8988T (cell line): Measurements from ENCODE around the gene TNK2.
"Not testable (repeated sequence)": the region's sequence is repeated elsewhere in the genome, so short reads cannot be mapped to it uniquely, and the experiment has no call there.

Source experiments
- DNase-seq: peaks from one replicate; pipeline ENCODE4 v3.0.0; 2011

Gene TNK2

GRCh38 chr3:195916291-195916690 lies 7.9 kb upstream of the TNK2 start:
- no peak for DNase-seq

DNA sequence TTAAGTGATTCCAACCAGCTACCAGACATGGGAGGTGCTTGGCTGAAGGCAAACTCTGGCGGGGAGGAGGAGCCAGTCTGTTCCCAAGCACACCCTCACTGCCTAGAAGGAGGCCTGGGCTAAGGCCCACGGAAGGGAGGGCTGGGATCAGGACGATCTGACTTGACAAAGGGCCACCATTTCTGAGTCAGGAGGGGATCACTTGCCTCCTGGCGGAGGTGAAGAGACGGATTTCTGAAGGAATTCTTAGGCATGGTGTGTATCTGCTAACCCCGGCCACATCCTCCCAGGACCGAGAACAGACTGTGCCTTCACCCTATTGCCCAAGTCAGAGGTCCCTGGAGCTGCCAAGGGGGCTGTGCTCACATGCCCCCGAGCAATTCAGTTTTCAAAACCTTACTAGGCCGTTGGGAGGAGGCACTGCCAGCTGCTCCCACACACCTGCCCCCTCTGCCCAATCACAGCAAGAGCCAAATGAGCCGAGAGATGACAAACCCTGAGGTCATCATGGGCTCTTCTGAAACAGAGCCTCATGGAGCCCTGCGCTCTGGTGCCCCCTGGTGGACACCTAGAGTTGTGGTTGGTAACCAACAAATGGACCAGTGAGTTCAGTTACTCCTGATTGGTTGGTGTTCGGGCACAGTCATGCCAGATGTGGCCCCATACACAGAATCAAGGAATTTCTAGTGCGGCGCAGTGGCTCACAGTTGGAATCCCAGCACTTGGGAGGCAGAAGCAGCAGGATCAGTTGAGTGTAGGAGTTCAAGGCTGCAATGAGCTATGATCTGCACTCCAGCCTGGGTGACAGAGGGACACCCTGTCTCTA lies 6.5 kb upstream of the TNK2 start:
- peak; percentile 96 for DNase-seq

- not testable (repeated sequence) for DNase-seq
These were observed 5.8 kb upstream of the TNK2 start for GRCh38 chr3:195914146-195914545.

- no peak for DNase-seq
These were observed 5.0 kb upstream of the TNK2 start for GRCh38 chr3:195913382-195913781.

- no peak for DNase-seq
These were observed 3.6 kb upstream of the TNK2 start for GRCh38 chr3:195911946-195912270.

DNA sequence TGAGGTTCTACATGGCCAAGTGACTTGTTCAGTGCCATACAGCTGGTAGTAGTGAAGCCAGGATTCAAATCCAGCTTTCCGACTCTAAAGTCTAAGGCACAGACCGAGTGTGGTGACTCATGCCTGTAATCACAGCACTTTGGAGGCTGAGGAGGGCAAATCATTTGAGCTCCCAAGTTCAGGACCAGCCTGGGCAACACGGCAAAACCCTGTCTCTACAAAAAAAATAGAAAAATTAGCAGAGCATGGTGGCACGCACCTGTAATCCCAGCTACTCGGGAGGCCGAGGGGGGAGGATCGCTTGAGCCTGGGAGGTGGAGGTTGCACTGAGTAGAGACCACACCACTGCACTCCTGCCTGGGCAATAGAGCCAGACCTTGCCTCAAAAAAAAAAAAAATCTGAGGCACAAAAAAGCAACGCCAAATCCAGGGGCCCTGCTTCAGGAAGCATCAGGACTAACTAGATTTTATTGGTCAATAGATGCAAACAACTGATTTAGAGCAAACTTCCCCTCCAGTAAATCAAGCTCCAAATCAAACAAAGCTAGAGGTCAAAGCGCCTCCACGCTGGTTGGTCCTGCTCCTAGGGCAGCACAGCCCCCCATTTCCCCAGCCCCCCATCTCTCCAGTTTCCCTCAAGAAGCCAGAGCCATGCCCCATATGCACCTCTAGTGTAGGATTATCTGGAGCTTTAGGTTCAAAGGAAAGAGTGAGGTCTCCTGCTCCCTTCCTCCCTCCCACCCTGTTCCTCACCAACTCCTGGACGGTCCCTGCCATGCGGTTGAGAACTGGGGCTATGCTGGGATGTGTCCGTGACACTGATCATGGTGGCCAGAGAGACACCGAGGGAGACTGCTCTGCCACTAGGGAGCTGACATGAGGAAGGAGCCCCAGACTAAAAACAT lies 2.9 kb upstream of the TNK2 start:
- no peak for DNase-seq

GRCh38 chr3:195910499-195910845 lies 2.1 kb upstream of the TNK2 start:
- DNase-seq, result no peak

DNA sequence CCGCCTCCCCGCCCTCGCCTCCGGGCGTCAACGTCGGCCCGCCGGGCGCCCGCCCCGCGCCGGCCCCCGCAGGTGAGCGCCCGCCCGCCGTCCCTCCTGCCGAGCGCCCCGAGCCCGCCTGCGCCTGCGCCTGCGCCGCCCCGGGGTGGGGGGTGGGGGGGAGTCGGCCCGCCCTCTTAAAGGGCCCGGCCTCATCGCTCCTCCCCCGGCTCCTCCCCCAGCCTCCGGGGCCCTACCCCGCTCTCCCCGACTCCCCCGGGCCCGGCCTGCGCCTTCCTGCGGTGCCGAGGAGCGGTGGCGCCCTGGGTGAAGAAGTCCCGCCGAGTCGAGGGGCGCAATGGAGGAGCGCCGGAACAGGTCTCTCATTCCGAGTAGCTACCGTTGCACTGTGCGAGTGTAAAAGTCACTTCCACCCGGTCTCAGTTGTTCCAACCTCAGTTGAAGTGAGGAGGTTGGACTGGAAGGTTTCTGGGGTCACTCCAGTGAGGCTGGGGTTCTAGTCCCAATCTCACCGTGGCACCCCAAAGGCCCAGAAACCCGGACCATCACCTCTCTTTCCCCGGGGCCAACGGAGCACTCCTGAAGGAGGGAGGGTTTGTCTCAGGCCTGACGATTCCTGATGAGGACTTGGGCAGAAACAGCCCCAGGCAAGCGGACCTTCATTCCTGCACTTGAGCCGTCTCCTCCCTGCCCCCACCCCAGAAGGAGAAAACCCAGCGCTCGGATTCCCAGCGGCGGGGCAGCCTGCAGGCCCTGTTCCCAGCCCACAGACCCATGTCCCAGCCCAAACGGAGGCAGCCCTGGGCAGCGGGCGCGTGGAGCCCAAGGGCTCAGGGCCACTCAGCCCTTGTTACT lies 1.5 kb upstream of the TNK2 start:
- peak; percentile 99 for DNase-seq

DNA sequence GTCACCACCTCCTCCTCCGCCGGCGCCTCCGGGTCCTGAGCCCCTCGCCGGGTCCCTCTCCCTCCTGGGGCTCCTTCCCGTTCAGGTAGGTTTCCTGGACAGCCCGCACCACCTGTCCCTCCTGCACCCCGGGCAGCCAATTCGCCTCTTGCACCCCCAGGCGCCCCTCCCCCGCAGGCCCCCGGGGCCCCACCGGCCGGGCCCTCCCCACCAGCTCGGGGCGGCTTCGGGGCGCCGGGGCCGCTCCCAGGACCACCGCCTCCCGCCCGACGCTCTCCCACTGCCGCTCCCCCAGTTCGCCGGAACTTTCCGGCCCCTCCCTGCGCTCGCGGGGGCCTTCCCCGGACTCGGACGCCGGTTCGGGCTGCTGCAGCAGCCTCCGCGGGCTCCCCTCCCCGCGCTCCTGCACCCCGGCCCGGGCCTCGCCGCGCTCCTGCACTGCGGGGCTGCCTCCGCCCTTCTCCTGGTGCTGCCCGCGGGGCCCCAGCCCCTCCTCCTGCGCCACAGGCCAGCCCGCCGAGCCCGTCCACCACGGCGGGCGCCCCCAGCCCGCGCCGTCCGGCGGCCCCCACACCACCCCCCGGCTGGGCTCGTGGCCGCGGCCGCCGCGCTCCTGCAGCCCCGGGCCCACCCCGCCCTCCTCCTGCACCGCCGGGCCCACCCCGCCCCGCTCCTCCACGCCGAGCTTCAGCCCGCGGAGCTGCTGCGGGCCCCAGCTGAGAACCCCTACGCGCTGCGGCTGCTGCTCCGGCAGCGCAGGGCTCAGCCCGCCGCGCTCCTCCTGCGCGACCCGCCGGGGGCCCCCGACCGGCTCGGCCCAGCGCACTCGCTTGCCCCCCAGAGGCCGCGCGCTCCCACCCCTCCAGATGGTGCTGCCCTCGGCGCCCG lies 587 bp upstream of the TNK2 start:
- DNase-seq, result peak; percentile 89

GRCh38 chr3:195907684-195907933 lies 742 bp downstream of the TNK2 start:
- no peak for DNase-seq

- no peak for DNase-seq
These were observed 1.3 kb downstream of the TNK2 start for GRCh38 chr3:195906865-195907683.

GRCh38 chr3:195905970-195906864 lies 2.1 kb downstream of the TNK2 start:
- no peak for DNase-seq

DNA sequence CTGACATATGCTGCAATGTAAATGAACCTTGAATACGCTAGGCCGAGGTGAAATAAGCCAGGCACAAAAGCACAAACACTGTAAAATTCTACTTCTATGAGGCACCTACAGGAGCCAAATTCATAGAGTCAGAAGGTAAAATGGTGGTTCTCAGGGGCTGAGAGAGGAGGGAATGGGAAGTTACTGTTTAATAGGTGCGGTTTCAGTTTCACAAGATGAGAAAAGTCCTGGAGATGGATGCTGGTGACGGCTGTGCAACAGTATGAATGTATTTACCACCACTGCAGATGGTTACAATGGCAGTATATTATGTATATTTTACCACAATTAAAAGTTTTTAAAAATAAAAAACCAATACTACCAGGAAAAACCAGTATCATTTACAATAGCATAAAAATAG lies 4.0 kb downstream of the TNK2 start:
- no peak for DNase-seq

- DNase-seq, result no peak
These were observed 4.4 kb downstream of the TNK2 start for GRCh38 chr3:195903950-195904290.

- not testable (repeated sequence) for DNase-seq
These were observed 5.7 kb downstream of the TNK2 start for GRCh38 chr3:195902634-195903033.

DNA sequence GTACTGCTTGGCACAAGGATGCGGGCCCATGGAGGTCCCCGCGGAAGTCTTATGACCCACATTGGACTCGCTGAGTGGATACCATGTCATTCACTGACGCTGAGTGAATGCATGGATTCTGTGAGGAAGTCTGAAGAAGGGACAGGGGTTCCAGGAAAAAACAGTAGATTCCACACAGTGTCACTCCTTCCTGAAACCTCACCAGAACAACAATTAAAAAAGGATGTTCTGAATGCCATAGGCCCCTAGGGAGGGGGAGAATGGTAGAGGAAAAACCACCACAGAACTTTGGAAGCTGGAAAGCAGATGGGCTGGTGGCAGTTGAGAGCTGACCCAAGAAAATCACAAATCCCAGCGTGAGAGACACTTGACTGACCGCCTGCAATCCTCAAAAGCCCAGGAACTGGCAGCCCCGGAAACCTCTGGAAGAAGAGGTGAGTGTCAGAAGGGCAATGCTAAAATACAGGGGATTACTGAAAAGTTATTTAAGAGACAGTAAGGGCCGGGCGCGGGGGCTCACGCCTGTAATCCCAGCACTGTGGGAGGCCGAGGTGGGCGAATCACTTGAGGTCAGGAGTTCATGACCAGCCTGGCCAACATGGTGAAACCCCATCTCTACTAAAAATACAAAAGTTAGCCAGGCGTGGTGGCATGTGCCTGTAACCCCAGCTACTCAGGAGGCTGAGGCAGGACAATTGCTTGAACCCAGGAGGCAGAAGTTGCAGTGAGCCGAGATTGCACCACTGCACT lies 6.3 kb downstream of the TNK2 start:
- not testable (repeated sequence) for DNase-seq

DNA sequence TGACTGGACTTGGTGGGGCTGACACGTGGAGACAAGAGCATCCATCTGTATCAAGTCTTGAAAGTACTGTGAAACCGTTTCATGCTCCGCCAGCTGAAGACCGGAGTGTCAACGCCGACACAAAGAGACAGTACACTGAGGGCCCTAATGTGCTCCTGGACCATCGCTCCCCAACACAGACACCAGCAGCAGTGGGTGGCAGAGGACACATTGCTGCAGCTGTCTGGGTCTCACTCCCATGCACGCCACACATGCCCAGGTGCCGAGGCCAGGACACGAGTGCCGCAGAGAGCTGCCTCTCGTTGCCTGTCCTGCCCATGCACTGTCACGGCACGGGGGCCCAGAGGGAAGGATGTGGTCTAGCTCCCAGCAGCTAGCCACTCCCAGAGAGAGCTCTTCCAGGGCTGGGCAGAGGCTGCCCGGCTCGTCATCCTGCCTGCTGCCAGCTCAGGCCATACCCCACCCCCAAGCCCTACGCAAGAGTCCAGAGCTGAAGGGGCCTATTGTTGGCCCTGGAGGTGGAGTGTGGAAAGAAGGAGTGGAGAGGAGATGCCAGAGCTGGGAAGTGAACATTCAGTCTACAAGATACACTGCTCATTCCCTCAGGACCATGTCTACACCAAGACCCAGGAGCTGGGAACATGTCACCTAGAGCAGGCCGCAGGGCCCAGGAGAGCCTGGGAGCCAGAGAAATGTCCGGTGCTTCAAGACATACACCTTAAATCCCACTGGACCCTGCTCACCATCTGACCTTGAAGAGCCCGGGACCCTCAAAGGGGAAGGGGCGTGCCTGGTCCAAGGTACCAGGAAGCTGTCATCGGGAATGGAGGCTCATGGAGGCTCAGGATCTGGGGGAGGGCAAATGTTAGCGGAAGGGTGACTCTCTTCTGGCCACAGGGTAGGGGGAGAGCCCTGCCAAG lies 7.7 kb downstream of the TNK2 start:
- DNase-seq, result no peak

DNA sequence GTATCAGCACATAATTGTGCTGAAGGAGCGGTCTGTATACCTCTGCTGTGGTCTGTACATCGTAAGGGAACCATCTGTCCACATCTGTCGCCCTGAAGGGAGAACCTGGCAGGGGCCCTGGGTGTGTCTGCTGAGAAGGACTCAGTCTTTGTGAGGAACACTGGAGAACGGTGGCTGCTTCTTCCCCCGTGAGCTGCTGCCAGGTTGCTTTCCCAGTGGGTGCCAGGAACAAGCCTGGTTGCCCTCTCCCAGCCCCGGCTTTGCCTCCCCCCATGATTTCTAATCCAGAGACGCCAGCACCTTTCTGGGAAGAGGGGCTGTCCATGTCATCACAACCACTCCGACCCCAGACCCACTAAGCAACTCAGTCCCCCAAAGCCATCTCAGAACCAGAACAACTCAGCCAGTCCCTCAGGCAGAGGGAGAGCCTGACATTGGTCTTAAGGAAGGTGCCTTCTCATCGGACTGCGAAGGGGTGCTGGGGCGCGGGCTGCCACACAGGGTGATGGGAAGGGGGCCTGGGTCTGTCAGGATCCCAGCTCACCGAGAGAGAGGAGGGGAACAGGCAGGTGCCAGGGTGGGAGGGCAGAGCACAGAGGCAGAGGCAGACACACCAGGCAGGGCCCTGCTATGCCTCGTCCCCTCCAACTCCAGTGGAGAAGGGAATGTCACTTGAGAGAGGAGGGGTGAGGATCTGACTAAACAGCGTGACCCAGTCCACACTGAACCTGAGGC lies 8.5 kb downstream of the TNK2 start:
- no peak for DNase-seq
